GM19468 (cell line): ENCODE measurements around the gene WRNIP1.

Experiments used
- ATAC-seq: cut with Tn5 transposase; IDR thresholded peaks from one replicate; pipeline ENCODE4 v1.9.1; 2021; ENCODE audit warnings: mild to moderate bottlenecking, moderate library complexity, moderate number of reproducible peaks; ENCODE audit not compliant: unreplicated experiment; ENCODE audit errors: extremely low read depth

Gene WRNIP1

GRCh38 chr6:2781685-2782355 lies 16.6 kb downstream of the WRNIP1 start:
- ATAC-seq, result no peak

GRCh38 chr6:2782356-2782708 lies 17.1 kb downstream of the WRNIP1 start:
- ATAC-seq, result no peak

- ATAC-seq, result no peak
Measured at GRCh38 chr6:2782825-2783187, 17.6 kb downstream of the WRNIP1 start.

GRCh38 chr6:2783188-2783963 lies 18.2 kb downstream of the WRNIP1 start:
- ATAC-seq, result no peak

- no peak for ATAC-seq
Measured at GRCh38 chr6:2784061-2784460, 18.9 kb downstream of the WRNIP1 start.

GRCh38 chr6:2784930-2785329 lies 19.7 kb downstream of the WRNIP1 start:
- ATAC-seq, result no peak

- ATAC-seq, result no peak
Measured at GRCh38 chr6:2786269-2786668, 21.1 kb downstream of the WRNIP1 start.

GRCh38 chr6:2790588-2791449 lies 25.6 kb downstream of the WRNIP1 start:
- ATAC-seq, result no peak

GRCh38 chr6:2791450-2791974 lies 26.3 kb downstream of the WRNIP1 start:
- ATAC-seq, result no peak

- ATAC-seq, result no peak
Measured at GRCh38 chr6:2792330-2793110, 27.3 kb downstream of the WRNIP1 start.

- no peak for ATAC-seq
Measured at GRCh38 chr6:2793534-2794151, 28.4 kb downstream of the WRNIP1 start.

GRCh38 chr6:2794171-2794730 lies 29.1 kb downstream of the WRNIP1 start:
- no peak for ATAC-seq

GRCh38 chr6:2795162-2795561 lies 30.0 kb downstream of the WRNIP1 start:
- ATAC-seq, result no peak

- ATAC-seq, result no peak
Measured at GRCh38 chr6:2795956-2796355, 30.8 kb downstream of the WRNIP1 start.

GRCh38 chr6:2796861-2797260 lies 31.7 kb downstream of the WRNIP1 start:
- ATAC-seq, result no peak

GRCh38 chr6:2797564-2798031 lies 32.4 kb downstream of the WRNIP1 start:
- ATAC-seq, result no peak

GRCh38 chr6:2798586-2799134 lies 33.5 kb downstream of the WRNIP1 start:
- ATAC-seq, result no peak

GRCh38 chr6:2799936-2800527 lies 34.8 kb downstream of the WRNIP1 start:
- ATAC-seq, result no peak
